Thyroid gland (tissue), 4 donors: ENCODE data around the gene FUT3.

Source experiments
- POLR2A ChIP-seq, 2 donors: fragments of 450-650 bp; IDR thresholded peaks; one replicate each; pipeline ENCODE4 v1.6.1; 2017; ENCODE audit warnings: antibody characterized with exemption in 2 of 2, mild to moderate bottlenecking in 2 of 2, moderate library complexity in 1 of 2
- TF ChIP-seq, protein P1 (sequence below), 6 experiments: fragments of 200-600 bp in 3 of 6; fragments of 450-650 bp in 3 of 6; sonication (generic) in 3 of 6; IDR thresholded peaks; one replicate each; pipeline ENCODE4 v1.5.1; 2016 to 2019; ENCODE audit warnings: antibody characterized with exemption in 6 of 6, mild to moderate bottlenecking in 2 of 6, inconsistent platforms in 1 of 6, moderate library complexity in 1 of 6

DNA sequence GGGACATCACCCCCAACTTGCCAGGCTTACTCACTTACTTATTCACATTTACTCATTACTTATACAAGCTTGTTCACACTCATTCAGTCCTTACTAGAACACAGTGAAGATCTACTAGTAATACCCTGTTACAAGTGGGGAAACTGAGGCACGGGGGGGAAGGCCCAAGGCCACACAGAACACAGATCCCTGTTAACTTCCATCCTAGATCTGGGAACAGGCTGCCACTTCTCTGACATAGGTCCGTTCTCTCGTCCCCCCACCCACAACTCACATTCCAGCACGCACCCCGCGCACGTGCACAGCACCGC lies 47.9 kb downstream of the FUT3 start:
- TF ChIP-seq POLR2A (IDR thresholded peaks at IDR 0.05): no peak
- TF ChIP-seq, protein P1, sequence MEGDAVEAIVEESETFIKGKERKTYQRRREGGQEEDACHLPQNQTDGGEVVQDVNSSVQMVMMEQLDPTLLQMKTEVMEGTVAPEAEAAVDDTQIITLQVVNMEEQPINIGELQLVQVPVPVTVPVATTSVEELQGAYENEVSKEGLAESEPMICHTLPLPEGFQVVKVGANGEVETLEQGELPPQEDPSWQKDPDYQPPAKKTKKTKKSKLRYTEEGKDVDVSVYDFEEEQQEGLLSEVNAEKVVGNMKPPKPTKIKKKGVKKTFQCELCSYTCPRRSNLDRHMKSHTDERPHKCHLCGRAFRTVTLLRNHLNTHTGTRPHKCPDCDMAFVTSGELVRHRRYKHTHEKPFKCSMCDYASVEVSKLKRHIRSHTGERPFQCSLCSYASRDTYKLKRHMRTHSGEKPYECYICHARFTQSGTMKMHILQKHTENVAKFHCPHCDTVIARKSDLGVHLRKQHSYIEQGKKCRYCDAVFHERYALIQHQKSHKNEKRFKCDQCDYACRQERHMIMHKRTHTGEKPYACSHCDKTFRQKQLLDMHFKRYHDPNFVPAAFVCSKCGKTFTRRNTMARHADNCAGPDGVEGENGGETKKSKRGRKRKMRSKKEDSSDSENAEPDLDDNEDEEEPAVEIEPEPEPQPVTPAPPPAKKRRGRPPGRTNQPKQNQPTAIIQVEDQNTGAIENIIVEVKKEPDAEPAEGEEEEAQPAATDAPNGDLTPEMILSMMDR (IDR thresholded peaks at IDR 0.05): no peak
